Stomach (tissue), 4 donors: ENCODE measurements around the gene ADGRD1.

ENCODE experiments used
- CTCF ChIP-seq, 7 experiments: fragments of 450-650 bp in 4 of 7; fragments of 200-600 bp in 3 of 7; sonication (generic) in 3 of 7; IDR thresholded peaks; one replicate each; pipeline ENCODE4 v1.5.1; 2016 to 2019; ENCODE audit warnings: antibody characterized with exemption in 7 of 7, control low read depth in 2 of 7, mild to moderate bottlenecking in 1 of 7
- POLR2A ChIP-seq, 4 donors: fragments of 450-650 bp; IDR thresholded peaks; one replicate each; pipeline ENCODE4 v1.6.1; 2016; ENCODE audit warnings: antibody characterized with exemption in 4 of 4, control low read depth in 2 of 4, mild to moderate bottlenecking in 1 of 4, moderate library complexity in 1 of 4
- POLR2AphosphoS5 ChIP-seq, 3 donors: sonication (generic); formaldehyde crosslinking; IDR thresholded peaks; one replicate each; pipeline ENCODE4 v1.6.1; 2016; ENCODE audit warnings: antibody characterized with exemption in 3 of 3

GRCh38 chr12:131101703-131102492, 148.2 kb downstream of the ADGRD1 start:
- TF ChIP-seq POLR2AphosphoS5 (IDR thresholded peaks at IDR 0.05) (no peak), CTCF (IDR thresholded peaks at IDR 0.05) (no peak), POLR2A (IDR thresholded peaks at IDR 0.05) (no peak)
